Esophagus (tissue), 2 donors: Measurements from ENCODE around the gene USP7. TPM values are rescaled to one million over a fixed set of nuclear protein-coding genes. Genes with fewer than 3 reads are reported as not detected.
"Not testable (repeated sequence)": the region's sequence is repeated elsewhere in the genome, so short reads cannot be mapped to it uniquely, and the experiment has no call there.

ENCODE experiments used
- H3K27ac ChIP-seq, 2 donors: one replicate each; pipeline ENCODE4 v1.5.1; 2013; ENCODE audit warnings: low read depth in 2 of 2, mild to moderate bottlenecking in 2 of 2, inconsistent platforms in 1 of 2, low read length in 1 of 2, moderate library complexity in 1 of 2
- H3K27me3 ChIP-seq, 2 donors: one replicate each; pipeline ENCODE4 v1.6.1; 2013; ENCODE audit warnings: low read length in 2 of 2, control low read depth in 1 of 2, mild to moderate bottlenecking in 1 of 2; ENCODE audit not compliant: insufficient read depth in 2 of 2, control insufficient read depth in 1 of 2
- H3K36me3 ChIP-seq, 2 donors: one replicate each; pipeline ENCODE4 v1.6.1; 2013; ENCODE audit warnings: low read length in 1 of 2; ENCODE audit not compliant: control insufficient read depth in 2 of 2, insufficient read depth in 2 of 2
- H3K4me1 ChIP-seq, 2 donors: one replicate each; pipeline ENCODE4 v1.6.1; 2013; ENCODE audit warnings: low read length in 1 of 2; ENCODE audit not compliant: control insufficient read depth in 2 of 2, insufficient read depth in 2 of 2
- H3K4me3 ChIP-seq, 2 donors: one replicate each; pipeline ENCODE4 v1.5.1; 2013; ENCODE audit warnings: low read length in 2 of 2, mild to moderate bottlenecking in 2 of 2, low read depth in 1 of 2, moderate library complexity in 1 of 2
- H3K9me3 ChIP-seq, 2 donors: one replicate each; pipeline ENCODE4 v1.6.1; 2013; ENCODE audit warnings: mild to moderate bottlenecking in 2 of 2, low read depth in 1 of 2, low read length in 1 of 2, moderate library complexity in 1 of 2; ENCODE audit not compliant: control insufficient read depth in 2 of 2, insufficient read depth in 1 of 2
- WGBS, 2 donors: extraction: QIAGEN DNeasy Blood & Tissue Kit; methylation state at CpG; one replicate each; pipeline ENCODE4 v1.1.7; 2013; 5-methylcytosine and 5-hydroxymethylcytosine counted together
- polyA plus RNA-seq, 2 donors: library from polyadenylated mRNA; stranded (reverse); fragments of 200-250 nt; gene quantifications; one replicate each; pipeline ENCODE4 v1.2.3, GENCODE V29; 2013
- donor health status: healthy with polysubstance abuse.
- donor health status: Bipolar disorder and iron deficiency.

Gene USP7
- polyA plus RNA-seq, 2 donors: 27.8 to 34.6 TPM

DNA sequence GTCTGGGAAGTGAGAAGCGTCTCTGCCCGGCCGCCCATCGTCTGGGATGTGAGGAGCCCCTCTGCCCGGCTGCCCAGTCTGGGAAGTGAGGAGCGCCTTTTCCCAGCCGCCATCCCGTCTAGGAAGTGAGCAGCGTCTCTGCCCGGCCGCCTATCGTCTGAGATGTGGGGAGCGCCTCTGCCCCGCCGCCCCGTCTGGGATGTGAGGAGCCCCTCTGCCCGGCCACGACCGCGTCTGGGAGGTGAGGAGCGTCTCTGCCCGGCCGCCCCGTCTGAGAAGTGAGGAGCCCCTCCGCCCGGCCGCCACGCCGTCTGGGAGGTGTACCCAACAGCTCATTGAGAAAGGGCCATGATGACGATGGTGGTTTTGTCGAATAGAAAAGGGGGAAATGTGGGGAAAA lies 18.2 kb upstream of the USP7 start:
- H3K36me3 ChIP-seq, H3K27me3 ChIP-seq, H3K27ac ChIP-seq, H3K4me1 ChIP-seq, H3K9me3 ChIP-seq, H3K4me3 ChIP-seq: not testable (repeated sequence)
- 92 to 95% methylated on average over 27 to 31 of the region's 31 CpGs for WGBS, 2 donors

DNA sequence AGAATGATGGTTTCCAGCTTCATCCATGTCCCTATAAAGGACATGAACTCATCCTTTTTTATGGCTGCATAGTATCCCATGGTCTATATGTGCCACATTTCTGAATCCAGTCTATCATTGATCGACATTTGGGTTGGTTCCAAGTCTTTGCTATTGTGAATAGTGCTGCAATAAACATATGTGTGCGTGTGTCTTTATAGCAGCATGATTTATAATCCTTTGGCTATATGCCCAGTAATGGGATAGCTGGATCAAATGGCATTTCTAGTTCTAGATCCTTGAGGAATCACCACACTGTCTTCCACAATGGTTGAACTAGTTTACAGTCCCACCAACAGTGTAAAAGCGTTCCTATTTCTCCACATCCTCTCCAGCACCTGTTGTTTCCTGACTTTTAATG lies 12.5 kb upstream of the USP7 start:
- not testable (repeated sequence) for H3K9me3 ChIP-seq, H3K4me1 ChIP-seq, H3K36me3 ChIP-seq, H3K4me3 ChIP-seq, H3K27me3 ChIP-seq, H3K27ac ChIP-seq
- 45 to 52% methylated on average over 3 of the region's 3 CpGs for WGBS, 2 donors

DNA sequence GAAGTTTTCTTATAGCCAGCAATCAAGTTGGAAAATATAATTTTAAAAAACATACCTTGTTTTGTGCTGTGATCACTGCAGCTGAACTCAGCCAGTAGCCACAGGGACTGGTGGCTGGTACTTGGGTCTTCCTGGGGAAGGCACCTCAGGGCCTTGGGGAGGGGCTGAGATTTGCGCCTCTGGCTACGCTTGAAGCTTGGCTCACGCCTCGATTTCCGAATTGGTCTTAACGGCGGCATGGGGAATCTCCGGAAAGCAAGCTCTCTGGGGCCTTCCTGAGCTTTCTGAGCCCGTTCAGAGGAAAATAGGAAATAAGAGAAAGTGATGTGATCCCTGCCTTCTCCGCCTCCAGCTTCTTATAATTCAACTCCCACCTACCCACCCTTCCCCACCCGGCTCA lies 11.3 kb upstream of the USP7 start:
- Histone ChIP-seq H3K9me3 (no peaks in the 10 kb centered on the region), H3K4me1 (no peaks in the 10 kb centered on the region), H3K27ac (no peak overlapping the region), H3K36me3 (no peaks in the 10 kb centered on the region), H3K4me3 (no peak overlapping the region), H3K27me3 (no peaks in the 10 kb centered on the region)
- 70 to 71% methylated on average over 11 of the region's 11 CpGs for WGBS, 2 donors

DNA sequence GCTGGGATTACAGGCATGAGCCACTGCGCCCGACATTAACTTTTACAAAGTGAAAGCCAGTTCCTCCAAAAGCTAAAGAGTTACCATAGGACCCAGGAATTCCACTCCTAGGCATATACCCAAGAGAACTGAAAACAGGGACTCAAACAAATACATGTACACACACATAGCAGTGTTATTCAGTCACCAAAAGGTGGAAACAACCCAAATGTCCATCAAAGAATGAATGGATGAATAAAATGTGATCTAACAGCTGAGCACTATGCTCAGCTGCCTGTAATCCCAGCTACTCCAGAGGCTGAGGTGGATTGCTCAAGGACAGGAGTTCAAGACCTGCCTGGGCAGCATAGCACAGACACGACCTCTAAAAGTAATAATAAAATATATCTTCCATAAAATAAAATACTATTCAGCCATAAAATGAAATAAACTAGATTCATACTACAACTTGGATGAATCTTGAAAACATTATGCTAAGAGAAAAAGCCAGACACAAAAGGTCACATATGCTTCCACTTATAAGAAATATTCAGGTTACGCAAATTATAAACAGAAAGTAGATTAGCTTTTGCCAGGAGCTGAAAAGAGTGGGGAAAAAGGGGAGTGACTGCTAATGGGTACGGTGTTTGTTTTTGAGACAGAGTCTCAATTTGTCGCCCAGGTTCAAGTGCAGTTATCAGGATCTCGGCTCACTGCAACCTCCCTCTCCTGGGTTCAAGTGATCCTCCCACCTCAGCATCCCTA lies 9.3 kb upstream of the USP7 start:
- Histone ChIP-seq H3K27me3 (no peaks in the 10 kb centered on the region), H3K4me1 (no peaks in the 10 kb centered on the region), H3K4me3 (no peak overlapping the region), H3K36me3 (no peaks in the 10 kb centered on the region), H3K9me3 (no peaks in the 10 kb centered on the region), H3K27ac (no peak overlapping the region)
- 64 to 73% methylated on average over 7 of the region's 7 CpGs for WGBS, 2 donors

DNA sequence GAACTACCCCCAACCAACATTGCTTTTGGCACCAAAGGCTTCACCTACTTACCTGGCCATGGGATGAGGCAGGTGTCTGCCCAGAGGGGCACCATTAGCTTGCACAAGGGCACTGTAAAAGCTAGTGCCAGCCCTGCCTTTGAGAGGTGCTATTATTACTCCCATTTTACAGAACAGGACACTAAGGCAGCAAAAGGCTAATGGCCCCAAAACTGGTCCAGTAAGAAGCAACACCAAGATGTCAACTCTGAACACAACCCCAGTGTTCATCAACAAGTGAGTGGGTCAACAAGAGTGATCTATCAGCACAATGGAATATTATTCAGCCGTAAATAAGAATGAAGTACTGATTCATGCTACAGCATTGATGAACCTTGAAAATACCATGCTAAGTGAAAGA lies 7.7 kb upstream of the USP7 start:
- Histone ChIP-seq H3K9me3 (no peaks in the 10 kb centered on the region), H3K27ac (no peak overlapping the region), H3K4me1 (peaks cover 0 to 5% of the 10 kb centered on the region in 2 donors), H3K4me3 (no peak overlapping the region), H3K36me3 (no peaks in the 10 kb centered on the region), H3K27me3 (no peaks in the 10 kb centered on the region)
- 97 to 100% methylated on average over 1 of the region's 1 CpG for WGBS, 2 donors

DNA sequence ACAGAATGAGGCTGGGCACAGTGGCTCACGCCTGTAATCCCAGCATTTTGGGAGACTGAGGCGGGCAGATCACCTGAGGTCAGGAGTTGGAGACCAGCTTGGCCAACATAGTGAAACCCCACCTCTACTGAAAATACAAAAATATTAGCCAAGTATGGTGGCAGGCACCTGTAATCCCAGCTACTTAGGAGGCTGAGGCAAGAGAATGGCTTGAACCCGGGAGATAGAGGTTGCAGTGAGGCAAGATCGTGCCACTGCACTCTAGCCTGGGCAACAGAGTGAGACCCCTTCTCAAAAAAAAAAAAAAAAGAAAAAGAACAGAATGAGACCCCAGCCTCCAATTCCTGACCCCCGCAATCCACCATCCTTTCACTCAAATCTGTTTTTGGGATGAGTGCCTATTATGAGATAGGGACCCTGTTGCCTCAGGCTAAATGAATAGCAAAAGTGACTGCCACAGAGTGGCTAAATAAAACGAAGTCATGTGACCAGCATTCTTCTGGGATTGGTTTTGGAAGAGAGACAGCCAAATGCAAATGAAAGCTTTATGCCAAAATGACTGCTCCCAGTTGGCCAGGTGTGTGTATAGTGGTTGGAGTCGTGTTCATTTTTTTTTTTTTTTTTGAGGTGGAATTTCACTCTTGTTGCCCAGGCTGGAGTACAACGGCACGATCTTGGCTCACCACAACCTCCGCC lies 5.6 kb upstream of the USP7 start:
- H3K27me3 ChIP-seq, H3K36me3 ChIP-seq, H3K4me3 ChIP-seq, H3K9me3 ChIP-seq, H3K27ac ChIP-seq, H3K4me1 ChIP-seq: not testable (repeated sequence)
- 60 to 76% methylated on average over 10 of the region's 10 CpGs for WGBS, 2 donors

DNA sequence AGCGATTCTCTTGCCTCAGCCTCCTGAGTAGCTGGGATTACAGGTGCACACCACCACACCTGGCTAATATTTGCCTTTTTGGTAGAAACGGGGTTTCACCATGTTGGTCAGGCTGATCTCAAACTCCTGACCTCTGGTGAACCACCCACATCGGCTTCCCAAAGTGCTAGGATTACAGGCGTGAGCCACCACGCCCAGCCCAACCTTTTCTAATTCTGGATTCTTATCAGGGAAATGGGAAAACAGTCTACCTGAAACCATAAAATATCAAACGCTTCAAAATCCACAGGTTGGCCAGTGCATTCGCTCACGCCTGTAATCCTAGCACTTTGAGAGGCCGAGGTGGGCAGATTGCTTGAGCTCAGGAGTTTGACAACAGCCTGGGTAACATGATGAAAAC lies 4.3 kb upstream of the USP7 start:
- H3K4me3 ChIP-seq, H3K27ac ChIP-seq, H3K4me1 ChIP-seq, H3K9me3 ChIP-seq, H3K36me3 ChIP-seq, H3K27me3 ChIP-seq: not testable (repeated sequence)
- 80 to 88% methylated on average over 9 of the region's 9 CpGs for WGBS, 2 donors

DNA sequence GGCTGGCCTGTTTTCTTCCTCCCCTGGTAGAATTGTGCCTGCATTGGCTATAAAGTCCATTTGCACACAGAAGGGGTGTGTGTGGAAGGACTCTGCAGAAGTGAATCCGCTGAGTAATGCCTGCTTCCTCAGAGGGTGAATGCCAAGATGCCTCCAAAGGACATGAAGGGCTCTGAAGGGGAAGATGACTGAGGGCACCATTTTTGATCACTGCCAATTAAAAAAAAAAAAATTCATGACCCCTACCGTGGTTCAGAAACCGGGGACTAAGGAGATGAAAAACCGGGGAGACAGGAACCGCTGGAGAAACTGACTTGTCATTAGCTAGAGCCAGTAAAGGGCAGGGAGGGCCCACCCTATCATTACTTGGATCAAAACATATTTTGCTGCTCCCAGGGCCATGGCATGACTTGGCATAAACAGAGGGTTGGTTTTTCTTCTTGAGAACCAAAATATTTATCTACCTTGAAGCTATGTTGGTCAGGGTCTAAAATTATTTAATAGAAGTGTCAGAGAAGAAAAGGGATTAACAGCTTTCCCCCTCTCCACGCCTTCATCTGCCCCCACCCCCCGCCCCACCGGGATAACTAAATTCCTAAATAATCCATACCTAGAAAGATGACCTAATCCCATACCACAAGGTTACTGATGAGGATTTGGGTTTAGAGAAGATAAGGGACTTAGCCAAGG lies 3.6 kb upstream of the USP7 start:
- H3K4me1 ChIP-seq: peaks cover 0 to 7% of the 10 kb centered on the region in 2 donors
- no peaks in the 10 kb centered on the region for H3K36me3 ChIP-seq
- H3K9me3 ChIP-seq: no peaks in the 10 kb centered on the region
- H3K27me3 ChIP-seq: no peaks in the 10 kb centered on the region
- H3K4me3 ChIP-seq: no peak overlapping the region
- 33 to 35% methylated on average over 8 of the region's 8 CpGs for WGBS, 2 donors
- H3K27ac ChIP-seq: peak overlapping the region; percentile 29 to 69

DNA sequence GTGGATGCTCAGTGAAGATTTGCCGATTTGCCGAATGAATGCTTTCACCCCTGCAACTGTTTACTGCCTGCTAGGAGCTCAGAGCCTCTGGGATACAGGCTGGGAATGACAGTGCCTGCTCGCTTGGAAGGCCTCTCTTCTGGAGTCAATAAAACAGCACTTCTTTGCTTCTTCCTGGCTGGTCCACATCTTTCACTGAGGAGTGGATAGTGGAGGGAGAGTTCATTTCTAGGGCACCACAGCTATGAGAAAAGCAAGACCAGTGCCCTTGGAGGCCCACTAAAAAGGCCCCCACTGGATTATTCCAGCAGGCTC lies 3.1 kb upstream of the USP7 start:
- H3K9me3 ChIP-seq: no peaks in the 10 kb centered on the region
- no peaks in the 10 kb centered on the region for H3K27me3 ChIP-seq
- H3K4me1 ChIP-seq: peaks cover 0 to 9% of the 10 kb centered on the region in 2 donors
- H3K27ac ChIP-seq: peak overlapping the region; percentile 25 to 69
- no peaks in the 10 kb centered on the region for H3K36me3 ChIP-seq
- WGBS, 2 donors: 79 to 83% methylated on average over 3 of the region's 3 CpGs
- H3K4me3 ChIP-seq: no peak overlapping the region
